Mesodermal cell (in vitro differentiated cells): ENCODE results near the gene RFFL.

ENCODE experiments used
- H3K27ac ChIP-seq: 2 replicates; pipeline ENCODE4 v1.7.0; 2013; ENCODE audit warnings: mild to moderate bottlenecking, low read depth, low read length, moderate library complexity; ENCODE audit not compliant: severe bottlenecking
- H3K36me3 ChIP-seq: 2 replicates; pipeline ENCODE4 v1.7.1; 2013; ENCODE audit warnings: mild to moderate bottlenecking, low read length, moderate library complexity; ENCODE audit not compliant: control insufficient read depth, insufficient read depth
- H3K4me1 ChIP-seq: one replicate; pipeline ENCODE4 v1.7.1; 2013; ENCODE audit warnings: mild to moderate bottlenecking, low read length; ENCODE audit not compliant: insufficient read depth, control insufficient read depth, poor library complexity, severe bottlenecking
- H3K4me3 ChIP-seq: 2 replicates; pipeline ENCODE4 v1.7.0; 2013; ENCODE audit warnings: low read length, control low read depth, mild to moderate bottlenecking; ENCODE audit not compliant: insufficient read depth, poor library complexity, severe bottlenecking; ENCODE audit errors: extremely low read depth
- H3K9me3 ChIP-seq: 2 replicates; pipeline ENCODE4 v1.7.1; 2013; ENCODE audit warnings: mild to moderate bottlenecking, low read length, moderate library complexity; ENCODE audit not compliant: control insufficient read depth
- WGBS, 2 experiments: methylation state at CpG; one replicate each; pipeline ENCODE4 v1.1.5; 2013; ENCODE audit warnings: missing lambda C conversion rate in 2 of 2; ENCODE audit not compliant: insufficient coverage in 2 of 2; 5-methylcytosine and 5-hydroxymethylcytosine counted together

Gene RFFL

GRCh38 chr17:34989473-34989872, 74.0 kb downstream of the RFFL start:
- Histone ChIP-seq H3K4me3 (no peak overlapping the region), H3K4me1 (no peaks in the 10 kb centered on the region), H3K27ac (no peak overlapping the region), H3K9me3 (no peaks in the 10 kb centered on the region), H3K36me3 (peaks cover 89% of the 10 kb centered on the region)
- 90 to 96% methylated on average over 8 to 10 of the region's 10 CpGs for WGBS, 2 experiments

- H3K36me3 ChIP-seq: peaks cover 89% of the 10 kb centered on the region
- no peaks in the 10 kb centered on the region for H3K9me3 ChIP-seq
- H3K27ac ChIP-seq: no peak overlapping the region
- H3K4me1 ChIP-seq: no peaks in the 10 kb centered on the region
- no peak overlapping the region for H3K4me3 ChIP-seq
- WGBS, 2 experiments: 91 to 100% methylated on average over 1 to 2 of the region's 2 CpGs
These were observed 74.9 kb downstream of the RFFL start for GRCh38 chr17:34988644-34989043.

GRCh38 chr17:34987232-34987631, 76.3 kb downstream of the RFFL start:
- Histone ChIP-seq H3K36me3 (peaks cover 87% of the 10 kb centered on the region), H3K27ac (no peak overlapping the region), H3K4me1 (no peaks in the 10 kb centered on the region), H3K4me3 (no peak overlapping the region), H3K9me3 (no peaks in the 10 kb centered on the region)
- no CpG with 5 or more reads among the region's 2 CpGs for WGBS, 2 experiments

GRCh38 chr17:34981538-34982241, 81.8 kb downstream of the RFFL start:
- WGBS, 2 experiments: 86 to 90% methylated on average over 5 to 6 of the region's 8 CpGs
- peaks cover 38% of the 10 kb centered on the region for H3K36me3 ChIP-seq
- no peaks in the 10 kb centered on the region for H3K4me1 ChIP-seq
- H3K9me3 ChIP-seq: no peaks in the 10 kb centered on the region
- peak overlapping the region; percentile 98 for H3K27ac ChIP-seq
- H3K4me3 ChIP-seq: peak overlapping the region; percentile 84

- 0 to 1% methylated on average over 33 to 59 of the region's 69 CpGs for WGBS, 2 experiments
- H3K4me3 ChIP-seq: peak overlapping the region; percentile 84
- no peaks in the 10 kb centered on the region for H3K4me1 ChIP-seq
- H3K27ac ChIP-seq: peak overlapping the region; percentile 98
- peaks cover 30% of the 10 kb centered on the region for H3K36me3 ChIP-seq
- no peaks in the 10 kb centered on the region for H3K9me3 ChIP-seq
These were observed 82.6 kb downstream of the RFFL start for GRCh38 chr17:34980681-34981537.

- Histone ChIP-seq H3K9me3 (no peaks in the 10 kb centered on the region), H3K4me3 (peak within 1 kb of the TSS; percentile 84), H3K4me1 (no peaks in the 10 kb centered on the region), H3K36me3 (peaks cover 26% of the 10 kb centered on the region), H3K27ac (peak within 1 kb of the TSS; percentile 98)
- WGBS, 2 experiments: 0% methylated on average over 24 to 33 of the region's 39 CpGs
These were observed 83.2 kb downstream of the RFFL start, which contains the start of gene LIG3 for GRCh38 chr17:34980353-34980680. Gene LIG3 (plus strand): TSS chr17:34980512. CDS start chr17:34983006, 2,494 bp downstream.

GRCh38 chr17:34979650-34980352, 83.7 kb downstream of the RFFL start:
- peaks cover 3% of the 10 kb centered on the region for H3K4me1 ChIP-seq
- 56 to 58% methylated on average over 5 to 7 of the region's 15 CpGs for WGBS, 2 experiments
- peaks cover 24% of the 10 kb centered on the region for H3K36me3 ChIP-seq
- no peaks in the 10 kb centered on the region for H3K9me3 ChIP-seq
- peak overlapping the region; percentile 98 for H3K27ac ChIP-seq
- H3K4me3 ChIP-seq: peak overlapping the region; percentile 84

GRCh38 chr17:34979153-34979552, 84.4 kb downstream of the RFFL start:
- WGBS, 2 experiments: 87 to 98% methylated on average over 5 to 6 of the region's 7 CpGs
- Histone ChIP-seq H3K4me1 (peaks cover 3% of the 10 kb centered on the region), H3K4me3 (no peak overlapping the region)

GRCh38 chr17:34974794-34975785, 88.4 kb downstream of the RFFL start:
- Histone ChIP-seq H3K4me3 (no peak overlapping the region), H3K36me3 (no peaks in the 10 kb centered on the region), H3K27ac (no peak overlapping the region), H3K4me1 (peaks cover 3% of the 10 kb centered on the region), H3K9me3 (no peaks in the 10 kb centered on the region)
- WGBS, 2 experiments: 79 to 83% methylated on average over 2 of the region's 3 CpGs

More at GRCh38 chr17:34979153-34979552, 84.4 kb downstream of the RFFL start:
- Histone ChIP-seq H3K36me3 (peaks cover 18% of the 10 kb centered on the region), H3K27ac (no peak overlapping the region), H3K9me3 (no peaks in the 10 kb centered on the region)

GRCh38 chr17:34974179-34974578, 89.3 kb downstream of the RFFL start:
- peaks cover 3% of the 10 kb centered on the region for H3K4me1 ChIP-seq
- H3K36me3 ChIP-seq: no peaks in the 10 kb centered on the region
- H3K27ac ChIP-seq: no peak overlapping the region
- no peak overlapping the region for H3K4me3 ChIP-seq
- WGBS, 2 experiments: no CpG with 5 or more reads among the region's 2 CpGs
- no peaks in the 10 kb centered on the region for H3K9me3 ChIP-seq
